ENCODE results near the gene KEL. TPM values are rescaled to one million over a fixed set of nuclear protein-coding genes. Genes with fewer than 3 reads are reported as not detected.

KEL gene
- total and polyA plus RNA-seq, 2 donors (not counting 3 experiments of a cell fraction or from before 2014, with no cell fraction given) = 0.30 to 1.2 TPM

DNA sequence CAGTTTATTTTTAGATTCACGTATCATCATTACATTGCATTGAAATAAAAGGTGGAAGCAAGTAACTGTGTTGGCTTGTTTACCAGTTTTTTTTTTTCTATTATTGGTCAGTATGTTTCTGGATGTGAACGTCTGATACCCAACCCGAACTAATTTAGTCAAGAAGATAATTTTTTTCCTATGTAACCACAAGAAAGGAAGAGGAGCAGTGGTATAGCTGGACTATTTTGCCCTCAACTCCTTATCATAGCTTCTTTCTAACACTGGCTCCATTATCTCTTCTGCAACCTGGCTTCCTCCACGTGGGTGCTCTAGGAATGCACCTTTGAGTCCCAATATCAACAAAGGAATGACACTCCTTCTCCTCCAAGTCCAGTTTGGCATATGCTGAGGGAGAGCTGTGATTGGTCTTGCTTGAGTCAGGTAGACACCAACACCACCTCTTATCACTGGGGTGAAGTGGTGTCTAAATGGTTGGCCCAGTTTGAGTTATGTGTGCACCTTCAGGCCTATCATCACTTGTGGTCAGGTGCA, 35.4 kb upstream of the KEL start:
- intact Hi-C loops (cut with micrococcal nuclease) (no loop called here), dilution Hi-C loops (cut with MboI; ENCODE audit: extremely low pct_ligation_motif_present, low sequenced_read_pairs) (no loop called here)
- Histone ChIP-seq H3K9me1 (replicated peaks; ENCODE audit: control insufficient read depth, extremely low read depth, insufficient read depth, low read length) (no peaks in the 10 kb centered on the region), H3K36me3 (ENCODE audit: control insufficient read depth in 2 of 2, extremely low read depth in 1 of 2, insufficient read depth in 2 of 2, low read length in 2 of 2) (no peaks in the 10 kb centered on the region), H3K4me2 (ENCODE audit: insufficient read depth, low read length) (no peak overlapping the region), H3K27ac (ENCODE audit: insufficient read depth, low read depth, low read length) (no peak overlapping the region), H3K9ac (replicated peaks; ENCODE audit: extremely low read depth, insufficient read depth, low read length) (no peak overlapping the region), H3K27me3 (ENCODE audit: control insufficient read depth in 2 of 2, insufficient read depth in 2 of 2, low read length in 2 of 2) (peaks cover 0 to 2% of the 10 kb centered on the region in 2 experiments), H3K4me1 (ENCODE audit: control insufficient read depth, extremely low read depth, insufficient read depth, low read length) (no peaks in the 10 kb centered on the region), H3K4me3 (replicated peaks in 1 of 3; ENCODE audit: insufficient read depth in 1 of 3, low read depth in 1 of 3, low read length in 3 of 3) (no peak overlapping the region), H3K79me2 (ENCODE audit: control insufficient read depth, insufficient read depth, low read length) (no peaks in the 10 kb centered on the region), H2AFZ (ENCODE audit: low read depth, low read length) (no peak overlapping the region), H4K20me1 (replicated peaks; ENCODE audit: control insufficient read depth, extremely low read depth, insufficient read depth, low read length) (no peaks in the 10 kb centered on the region), H3K9me3 (replicated peaks; ENCODE audit: control insufficient read depth, insufficient read depth, low read length) (no peaks in the 10 kb centered on the region)
- ChIA-PET POLR2A (no interaction called here), CTCF (interaction anchor here (0.7 to 26.4 kb wide), 2 partner anchors 218 to 222 kb away, joined by 6 to 967 read pairs; partner anchors contain the start of gene TAS2R40)
- no TSS peak for BruUV-seq (replicated peaks)
- FAIRE-seq = no peak
- no peak for DNase-seq (ENCODE audit: low read depth, low spot score)
- TF ChIP-seq JUN (IDR thresholded peaks at IDR 0.05; ENCODE audit: borderline replicate concordance, insufficient read depth, insufficient read length, low read depth) (no peak), MAX (IDR thresholded peaks at IDR 0.05; ENCODE audit: insufficient read depth, insufficient read length) (no peak), EZH2 (IDR thresholded peaks at IDR 0.05; ENCODE audit: borderline replicate concordance, low read depth, low read length, severe bottlenecking) (no peak)
- TF ChIP-seq, protein P1, sequence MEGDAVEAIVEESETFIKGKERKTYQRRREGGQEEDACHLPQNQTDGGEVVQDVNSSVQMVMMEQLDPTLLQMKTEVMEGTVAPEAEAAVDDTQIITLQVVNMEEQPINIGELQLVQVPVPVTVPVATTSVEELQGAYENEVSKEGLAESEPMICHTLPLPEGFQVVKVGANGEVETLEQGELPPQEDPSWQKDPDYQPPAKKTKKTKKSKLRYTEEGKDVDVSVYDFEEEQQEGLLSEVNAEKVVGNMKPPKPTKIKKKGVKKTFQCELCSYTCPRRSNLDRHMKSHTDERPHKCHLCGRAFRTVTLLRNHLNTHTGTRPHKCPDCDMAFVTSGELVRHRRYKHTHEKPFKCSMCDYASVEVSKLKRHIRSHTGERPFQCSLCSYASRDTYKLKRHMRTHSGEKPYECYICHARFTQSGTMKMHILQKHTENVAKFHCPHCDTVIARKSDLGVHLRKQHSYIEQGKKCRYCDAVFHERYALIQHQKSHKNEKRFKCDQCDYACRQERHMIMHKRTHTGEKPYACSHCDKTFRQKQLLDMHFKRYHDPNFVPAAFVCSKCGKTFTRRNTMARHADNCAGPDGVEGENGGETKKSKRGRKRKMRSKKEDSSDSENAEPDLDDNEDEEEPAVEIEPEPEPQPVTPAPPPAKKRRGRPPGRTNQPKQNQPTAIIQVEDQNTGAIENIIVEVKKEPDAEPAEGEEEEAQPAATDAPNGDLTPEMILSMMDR (IDR thresholded peaks at IDR 0.05; ENCODE audit: extremely low read depth in 1 of 2, insufficient read depth in 1 of 2, low read depth in 1 of 2, low read length in 2 of 2) = no peak

DNA sequence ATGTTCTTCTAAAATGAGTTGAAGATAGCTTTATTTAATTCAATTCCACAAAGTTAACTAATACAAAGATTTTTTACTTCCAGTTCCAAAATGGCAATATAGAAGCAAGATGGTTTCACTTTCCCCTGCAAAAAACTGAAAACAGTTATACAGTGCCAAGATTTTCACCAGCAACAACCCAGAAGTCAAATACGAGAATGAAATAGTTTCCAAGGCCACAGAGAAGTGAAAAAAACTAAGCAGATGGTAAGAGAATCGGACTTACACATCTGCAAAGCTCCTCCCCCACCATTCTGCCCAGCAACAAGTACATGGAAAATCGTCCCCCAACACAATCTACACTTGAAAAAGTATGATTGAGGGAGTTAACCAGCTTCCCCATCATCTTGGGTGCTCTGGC, 30.3 kb upstream of the KEL start:
- intact Hi-C loops (cut with micrococcal nuclease) (no loop called here), dilution Hi-C loops (cut with MboI; ENCODE audit: extremely low pct_ligation_motif_present, low sequenced_read_pairs) (no loop called here)
- FAIRE-seq = no peak
- no peak for DNase-seq (ENCODE audit: low read depth, low spot score)
- H3K9ac ChIP-seq (replicated peaks; ENCODE audit: extremely low read depth, insufficient read depth, low read length) = no peak overlapping the region
- no peaks in the 10 kb centered on the region for H4K20me1 ChIP-seq (replicated peaks; ENCODE audit: control insufficient read depth, extremely low read depth, insufficient read depth, low read length)
- no peak overlapping the region for H3K27ac ChIP-seq (ENCODE audit: insufficient read depth, low read depth, low read length)
- no peaks in the 10 kb centered on the region for H3K4me1 ChIP-seq (ENCODE audit: control insufficient read depth, extremely low read depth, insufficient read depth, low read length)
- no peaks in the 10 kb centered on the region for H3K9me1 ChIP-seq (replicated peaks; ENCODE audit: control insufficient read depth, extremely low read depth, insufficient read depth, low read length)
- H3K79me2 ChIP-seq (ENCODE audit: control insufficient read depth, insufficient read depth, low read length) = no peaks in the 10 kb centered on the region
- no TSS peak for BruUV-seq (replicated peaks)
- H3K9me3 ChIP-seq (replicated peaks; ENCODE audit: control insufficient read depth, insufficient read depth, low read length) = no peaks in the 10 kb centered on the region
- CTCF ChIA-PET = interaction anchor here (1.3 to 2.6 kb wide), 3 partner anchors 10 to 222 kb away, joined by 5 to 15 read pairs (median 11); no protein-coding TSS in a partner anchor
- no peak overlapping the region for H2AFZ ChIP-seq (ENCODE audit: low read depth, low read length)
- POLR2A ChIA-PET = no interaction called here
- peaks cover 0 to 4% of the 10 kb centered on the region in 2 experiments for H3K27me3 ChIP-seq (ENCODE audit: control insufficient read depth in 2 of 2, insufficient read depth in 2 of 2, low read length in 2 of 2)
- TF ChIP-seq EZH2 (IDR thresholded peaks at IDR 0.05; ENCODE audit: borderline replicate concordance, low read depth, low read length, severe bottlenecking) = no peak
- no peak for TF ChIP-seq MAX (IDR thresholded peaks at IDR 0.05; ENCODE audit: insufficient read depth, insufficient read length)
- TF ChIP-seq POLR2A (IDR thresholded peaks at IDR 0.05; ENCODE audit: low read depth, low read length) = no peak
- TF ChIP-seq, protein P1 (IDR thresholded peaks at IDR 0.05; ENCODE audit: extremely low read depth in 1 of 2, insufficient read depth in 1 of 2, low read depth in 1 of 2, low read length in 2 of 2) = no peak
- TF ChIP-seq JUN (IDR thresholded peaks at IDR 0.05; ENCODE audit: borderline replicate concordance, insufficient read depth, insufficient read length, low read depth) = no peak
- no peak for TF ChIP-seq MYC (IDR thresholded peaks at IDR 0.05; ENCODE audit: low read depth, low read length)
- no peak overlapping the region for H3K4me2 ChIP-seq (ENCODE audit: insufficient read depth, low read length)
- H3K36me3 ChIP-seq (ENCODE audit: control insufficient read depth in 2 of 2, extremely low read depth in 1 of 2, insufficient read depth in 2 of 2, low read length in 2 of 2) = no peaks in the 10 kb centered on the region
- H3K4me3 ChIP-seq (replicated peaks in 1 of 3; ENCODE audit: insufficient read depth in 1 of 3, low read depth in 1 of 3, low read length in 3 of 3) = no peak overlapping the region
